HCT116 (cell line): ENCODE measurements around the gene PGA5. TPM values are rescaled to one million over a fixed set of nuclear protein-coding genes. Genes with fewer than 3 reads are reported as not detected.

ENCODE experiments used
- ATAC-seq: fragments of 200-7000 bp; cut with Tn5 transposase; 2 replicates; pipeline ENCODE4 v1.9.1; 2020; ENCODE audit warnings: mild to moderate bottlenecking, moderate library complexity
- BruUV-seq: library from RNA; stranded (reverse); fragments of 400-500 nt; replicated peaks from 2 replicates; lab custom pipeline; 2021; lab: Mats Ljungman, UMichigan
- CTCF ChIA-PET: fragments of 300-600 bp; sonication (Branson Sonifier 250); formaldehyde crosslinking; loops from one replicate; lab custom pipeline; 2021; ENCODE audit warnings: antibody characterized with exemption; lab: Charles Lee
- POLR2A ChIA-PET: fragments of 300-600, 350-600 bp; sonication (Branson Sonifier 250); formaldehyde crosslinking; loops from one replicate; lab custom pipeline; 2021; ENCODE audit warnings: antibody characterized with exemption; lab: Charles Lee
- RAD21 ChIA-PET, 2 experiments: fragments of 300-600 bp; sonication (Branson Sonifier 250); formaldehyde crosslinking; loops; one replicate each; lab custom pipeline; 2023; ENCODE audit warnings: low total read pairs in 2 of 2; ENCODE audit not compliant: uncharacterized antibody in 2 of 2, unreplicated experiment in 2 of 2, low non-redundant PET in 1 of 2; lab: Charles Lee
- DNase-seq: peaks from one replicate; pipeline ENCODE4 v3.0.0-alpha.2; 2010; ENCODE audit warnings: low read depth, low spot score
- H2AFZ ChIP-seq: fragments of 200-600 bp; shearing (Covaris generic), sonication (generic); 2 replicates; pipeline ENCODE4 v1.6.1; 2017; ENCODE audit warnings: low read depth, mixed run types, mixed read lengths, antibody characterized with exemption, low read length; ENCODE audit not compliant: poor library complexity, severe bottlenecking
- H3K27ac ChIP-seq: 2 replicates; pipeline ENCODE4 v1.5.1; 2012; ENCODE audit warnings: low read depth, low read length
- H3K27me3 ChIP-seq: fragments of 200-600 bp; sonication (generic); 2 replicates; pipeline ENCODE4 v1.6.1; 2016; ENCODE audit warnings: mixed run types, low read length, mixed read lengths; ENCODE audit not compliant: insufficient read depth
- H3K36me3 ChIP-seq, 2 experiments: fragments of 200-500 bp in 1 of 2; fragments of 200-600 bp in 1 of 2; sonication (Bioruptor generic) in 1 of 2; sonication (generic) in 1 of 2; 2 replicates each; pipeline versions ENCODE4 v1.5.1 to v1.6.1; 2014 to 2016; ENCODE audit warnings: low read length in 2 of 2, inconsistent platforms in 1 of 2, mixed read lengths in 1 of 2, mixed run types in 1 of 2; ENCODE audit not compliant: insufficient read depth in 2 of 2, control insufficient read depth in 1 of 2
- H3K4me1 ChIP-seq, 2 experiments: fragments of 200-600 bp in 1 of 2; sonication (generic) in 1 of 2; 2 replicates each; pipeline versions ENCODE4 v1.5.1 to v1.6.1; 2012 to 2017; ENCODE audit warnings: low read length in 2 of 2, inconsistent platforms in 1 of 2, mild to moderate bottlenecking in 1 of 2, mixed read lengths in 1 of 2, mixed run types in 1 of 2, moderate library complexity in 1 of 2; ENCODE audit not compliant: insufficient read depth in 2 of 2, control insufficient read depth in 1 of 2
- H3K4me2 ChIP-seq: fragments of 200-600 bp; sonication (generic); 2 replicates; pipeline ENCODE4 v1.6.1; 2017; ENCODE audit warnings: mixed run types, low read length, mixed read lengths
- H3K4me3 ChIP-seq, 2 experiments: fragments of 200-600 bp in 1 of 2; sonication (generic) in 1 of 2; replicated peaks in 1 of 2; 2 replicates each; pipeline ENCODE4 v1.5.1; 2011 to 2016; ENCODE audit warnings: low read length in 2 of 2, control low read depth in 1 of 2, low read depth in 1 of 2, mild to moderate bottlenecking in 1 of 2, mixed read lengths in 1 of 2, mixed run types in 1 of 2
- H3K79me2 ChIP-seq: fragments of 200-600 bp; sonication (generic); 2 replicates; pipeline ENCODE4 v1.6.1; 2017; ENCODE audit warnings: mild to moderate bottlenecking, mixed run types, low read length, moderate library complexity, mixed read lengths; ENCODE audit not compliant: insufficient read depth
- H3K9ac ChIP-seq: fragments of 200-600 bp; sonication (generic); 2 replicates; pipeline ENCODE4 v1.6.1; 2016; ENCODE audit warnings: low read length, mixed read lengths
- H3K9me2 ChIP-seq: fragments of 200-600 bp; sonication (generic), shearing (Covaris generic); 2 replicates; pipeline ENCODE4 v1.6.1; 2017; ENCODE audit warnings: mixed run types, mild to moderate bottlenecking, moderate library complexity; ENCODE audit not compliant: insufficient read depth
- H3K9me3 ChIP-seq, 2 experiments: fragments of 200-500 bp in 1 of 2; fragments of 200-600 bp in 1 of 2; sonication (Bioruptor generic) in 1 of 2; sonication (generic) in 1 of 2; 2 replicates each; pipeline ENCODE4 v1.6.1; 2014 to 2017; ENCODE audit warnings: low read length in 2 of 2, mixed read lengths in 2 of 2, inconsistent platforms in 1 of 2, low read depth in 1 of 2, mild to moderate bottlenecking in 1 of 2, mixed run types in 1 of 2, moderate library complexity in 1 of 2; ENCODE audit not compliant: control insufficient read depth in 1 of 2, insufficient read depth in 1 of 2
- H4K20me1 ChIP-seq: fragments of 200-600 bp; sonication (generic), shearing (Covaris generic); 2 replicates; pipeline ENCODE4 v1.6.1; 2017; ENCODE audit warnings: mixed run types, mild to moderate bottlenecking, moderate library complexity; ENCODE audit not compliant: insufficient read depth
- ATF3 ChIP-seq: IDR thresholded peaks from 2 replicates; pipeline ENCODE4 v1.6.1; 2012
- CBX3 ChIP-seq: IDR thresholded peaks from 2 replicates; pipeline ENCODE4 v1.6.1; 2012; ENCODE audit warnings: low read depth
- CEBPB ChIP-seq: IDR thresholded peaks from 2 replicates; pipeline ENCODE4 v1.6.1; 2012; ENCODE audit warnings: low read depth
- CTCF ChIP-seq, 3 experiments: fragments of 200-600 bp in 1 of 3; sonication (generic) in 1 of 3; IDR thresholded peaks in 2 of 3; conservative IDR thresholded peaks in 1 of 3; 2 replicates each; pipeline ENCODE4 v1.5.1; 2012 to 2017; ENCODE audit warnings: low read depth in 2 of 3, low read length in 2 of 3, antibody characterized with exemption in 1 of 3, borderline replicate concordance in 1 of 3, control low read depth in 1 of 3, mild to moderate bottlenecking in 1 of 3, mixed read lengths in 1 of 3, mixed run types in 1 of 3, moderate library complexity in 1 of 3; ENCODE audit not compliant: insufficient read depth in 1 of 3
- EGR1 ChIP-seq: IDR thresholded peaks from 2 replicates; pipeline ENCODE4 v1.6.1; 2012; ENCODE audit warnings: low read depth
- ELF1 ChIP-seq: IDR thresholded peaks from 2 replicates; pipeline ENCODE4 v1.6.1; 2012; ENCODE audit warnings: low read depth, borderline replicate concordance
- EZH2phosphoT487 ChIP-seq: fragments of 200-600 bp; IDR thresholded peaks from 2 replicates; pipeline ENCODE4 v1.6.1; 2018; ENCODE audit warnings: antibody characterized with exemption, borderline replicate concordance
- FOSL1 ChIP-seq: IDR thresholded peaks from 2 replicates; pipeline ENCODE4 v1.6.1; 2012; ENCODE audit warnings: low read depth
- JUND ChIP-seq: IDR thresholded peaks from 2 replicates; pipeline ENCODE4 v1.6.1; 2012
- MAX ChIP-seq: IDR thresholded peaks from 2 replicates; pipeline ENCODE4 v1.6.1; 2012
- POLR2A ChIP-seq: IDR thresholded peaks from 2 replicates; pipeline ENCODE4 v1.7.0; 2011; ENCODE audit warnings: borderline replicate concordance; ENCODE audit not compliant: insufficient read depth, insufficient read length; ENCODE audit errors: extremely low read depth
- RAD21 ChIP-seq: IDR thresholded peaks from 2 replicates; pipeline ENCODE4 v1.6.1; 2012; ENCODE audit warnings: low read depth, mild to moderate bottlenecking
- REST ChIP-seq: IDR thresholded peaks from 2 replicates; pipeline ENCODE4 v1.6.1; 2012; ENCODE audit warnings: low read depth
- TCF7L2 ChIP-seq: IDR thresholded peaks from 2 replicates; pipeline ENCODE4 v1.7.0; 2011; ENCODE audit warnings: borderline replicate concordance, inconsistent platforms; ENCODE audit not compliant: insufficient read depth, insufficient read length; ENCODE audit errors: extremely low read depth
- YY1 ChIP-seq: IDR thresholded peaks from 2 replicates; pipeline ENCODE4 v1.6.1; 2011; ENCODE audit warnings: low read length, low read depth, moderate library complexity, mild to moderate bottlenecking; ENCODE audit not compliant: insufficient replicate concordance; ENCODE audit errors: extremely low read depth
- ZBTB33 ChIP-seq: IDR thresholded peaks from 2 replicates; pipeline ENCODE4 v1.6.1; 2011; ENCODE audit warnings: mild to moderate bottlenecking, low read length, moderate library complexity; ENCODE audit not compliant: insufficient replicate concordance; ENCODE audit errors: extremely low read depth
- ZFX ChIP-seq: fragments of 450-650 bp; IDR thresholded peaks from 2 replicates; pipeline ENCODE4 v1.6.1; 2017
- ZNF274 ChIP-seq: fragments of 200-500 bp; sonication (Bioruptor generic); IDR thresholded peaks from 2 replicates; pipeline ENCODE4 v1.6.1; 2014; ENCODE audit warnings: mild to moderate bottlenecking, low read depth, low read length, inconsistent platforms
- intact Hi-C: fragments of 100-400 bp; cut with micrococcal nuclease; formaldehyde crosslinking; loops from 2 replicates; pipeline ENCODE4 v1.10.0; 2022
- total RNA-seq: library from RNA; stranded (reverse); gene quantifications from one replicate; pipeline ENCODE4 v1.2.1, GENCODE V29; 2021; ENCODE audit not compliant: unreplicated experiment

PGA5 gene
- total RNA-seq, 1 experiment from 2014 or later = not detected

- DNase-seq = no peak
- Histone ChIP-seq H3K4me2 (no peak overlapping the region), H3K9ac (no peak overlapping the region), H2AFZ (no peak overlapping the region), H3K9me2 (no peaks in the 10 kb centered on the region), H3K27ac (no peak overlapping the region), H3K27me3 (no peaks in the 10 kb centered on the region), H3K79me2 (no peaks in the 10 kb centered on the region), H3K4me3 (no peak overlapping the region), H3K9me3 (no peaks in the 10 kb centered on the region)
- no TSS peak for BruUV-seq
- RAD21 ChIA-PET = no interaction called here
- intact Hi-C loops = no loop called here
- POLR2A ChIA-PET = no interaction called here
- TF ChIP-seq RAD21 (no peak), TCF7L2 (no peak), ELF1 (no peak), ZBTB33 (no peak), JUND (no peak), YY1 (no peak), ZFX (no peak), POLR2A (no peak), CTCF (IDR thresholded peaks at IDR 0.05 in 2 of 3, conservative IDR thresholded peaks at IDR 0.05 in 1 of 3; ENCODE audit: borderline replicate concordance in 1 of 3, insufficient read depth in 1 of 3, low read depth in 2 of 3, low read length in 2 of 3) (no peak), ZNF274 (no peak), CEBPB (no peak), EGR1 (no peak), REST (no peak), CBX3 (no peak), MAX (no peak), FOSL1 (no peak), ATF3 (no peak), EZH2phosphoT487 (no peak)
- TF ChIP-seq, all 23 proteins: peak for 0
- CTCF ChIA-PET = no interaction called here
- no peaks in the 10 kb centered on the region for H4K20me1 ChIP-seq
- no peaks in the 10 kb centered on the region for H3K4me1 ChIP-seq
- no peak for ATAC-seq
- no peaks in the 10 kb centered on the region for H3K36me3 ChIP-seq
Measured at GRCh38 chr11:61272731-61273130, 31.8 kb downstream of the PGA5 start.
